Stimulated activated CD4-positive, alpha-beta T cell treated with anti-CD3 and anti-CD28 coated beads, Interleukin-1b, Interleukin-23, amount 100 ng/mL, for 48 hours (primary cell): Measurements from ENCODE around the gene CACNG4.

Source experiments
- DNase-seq: peaks from one replicate; pipeline ENCODE4 v3.0.0-alpha.2; 2020

The CACNG4 gene

DNA sequence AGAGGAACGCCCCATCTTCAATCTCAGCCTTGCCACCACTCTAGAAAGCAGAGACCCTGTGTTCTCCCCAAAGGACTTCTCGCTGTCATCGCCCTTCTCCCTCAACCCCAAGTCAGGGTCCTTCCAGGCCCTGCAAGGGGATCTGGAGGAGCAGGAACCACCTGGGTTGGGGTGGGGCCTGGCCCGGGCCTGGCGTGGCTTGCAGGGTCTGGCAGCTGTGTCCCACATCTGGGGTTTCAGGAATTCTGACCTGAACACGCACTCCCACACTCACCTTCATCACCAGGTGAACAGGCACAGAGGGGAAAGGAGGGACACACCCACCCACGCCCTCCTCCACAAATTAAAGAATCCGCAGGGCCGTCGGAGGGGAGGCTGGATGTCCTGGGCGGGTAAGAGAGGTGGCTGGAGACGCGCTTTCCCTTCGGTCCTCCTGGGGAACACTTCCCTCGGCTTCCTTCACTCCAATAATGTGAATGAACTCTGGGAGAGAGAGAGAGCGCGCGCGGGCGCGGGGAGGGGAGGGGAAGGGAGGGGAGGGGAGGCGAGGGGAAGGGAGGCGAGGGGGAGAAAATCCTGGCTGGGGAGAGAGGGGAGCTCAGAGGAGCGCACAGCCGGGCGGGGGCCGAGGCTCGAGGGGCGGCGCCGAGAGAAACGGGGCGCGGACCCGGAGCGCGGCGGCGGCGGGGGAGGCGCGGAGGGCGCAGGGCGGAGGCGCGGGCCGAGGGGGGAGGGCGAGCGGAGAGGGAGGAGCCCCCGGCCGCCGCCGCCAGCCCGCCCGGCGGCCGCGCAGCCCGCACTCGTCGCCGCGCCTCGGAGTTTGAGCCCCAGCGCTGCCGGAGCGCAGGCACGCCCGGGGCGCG is at the start of gene CACNG4:
Gene CACNG4, plus strand, starts transcription at position 799 of the 863 bp plus-strand sequence. CDS start 205 bp downstream, outside the sequence.
- DNase-seq, result no peak

DNA sequence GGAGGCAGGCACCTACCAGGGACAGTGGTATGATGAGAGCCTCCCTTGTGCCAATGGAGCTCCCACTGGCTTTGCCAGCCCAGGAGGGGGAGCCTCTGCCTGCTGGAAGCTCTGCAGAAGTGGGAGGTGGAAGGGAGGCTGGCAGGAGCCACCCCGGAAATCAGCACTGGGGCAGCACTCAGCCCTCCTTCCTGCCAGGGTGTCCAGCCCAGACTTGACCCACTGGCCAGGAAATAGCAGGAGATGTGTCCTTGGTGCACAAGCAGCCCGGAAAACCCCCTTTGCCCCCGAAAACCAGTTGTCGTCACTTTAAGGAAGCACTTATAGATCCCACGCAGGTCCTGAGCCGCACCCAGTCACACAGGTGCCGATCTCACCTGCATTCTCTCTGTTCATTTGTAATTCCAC is 49.3 kb upstream of the CACNG4 start:
- DNase-seq, result no peak

DNA sequence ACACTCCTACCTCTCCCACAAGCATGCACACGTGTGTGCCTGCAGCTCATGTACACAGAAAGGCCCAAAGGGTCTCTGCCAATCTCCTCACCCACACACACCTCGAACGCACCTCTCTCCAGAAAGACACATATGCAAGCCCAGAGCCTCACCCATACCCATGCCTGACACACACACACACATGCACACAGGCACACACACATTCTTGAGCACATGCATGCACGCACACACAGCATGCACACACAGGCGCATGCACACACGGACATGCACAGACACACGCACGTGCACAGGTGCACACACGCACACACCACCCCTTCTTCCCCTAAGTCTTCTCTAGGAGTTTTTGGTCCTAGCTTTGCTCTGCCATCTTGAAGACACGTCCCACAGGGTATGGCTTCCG is 48.7 kb upstream of the CACNG4 start:
- DNase-seq, result no peak

DNA sequence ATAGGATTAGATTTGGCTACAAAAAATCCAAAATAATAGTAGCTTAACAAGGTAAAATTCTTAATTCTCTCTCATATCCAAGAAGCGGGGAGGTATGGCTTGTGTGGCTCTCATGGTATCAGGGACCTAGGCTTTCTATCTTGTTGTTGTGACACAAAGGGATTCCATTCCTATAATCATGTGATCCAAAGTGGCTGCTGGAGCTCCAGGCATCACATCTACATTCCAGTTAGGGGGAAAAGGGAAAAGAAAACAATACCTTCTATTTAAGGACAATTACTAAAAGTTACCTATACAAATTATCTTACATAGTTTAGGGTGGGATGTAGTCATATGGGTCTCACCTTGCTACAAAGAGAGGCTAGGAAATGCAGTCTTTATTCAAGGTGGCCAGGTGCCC is 47.6 kb upstream of the CACNG4 start:
- no peak for DNase-seq

DNA sequence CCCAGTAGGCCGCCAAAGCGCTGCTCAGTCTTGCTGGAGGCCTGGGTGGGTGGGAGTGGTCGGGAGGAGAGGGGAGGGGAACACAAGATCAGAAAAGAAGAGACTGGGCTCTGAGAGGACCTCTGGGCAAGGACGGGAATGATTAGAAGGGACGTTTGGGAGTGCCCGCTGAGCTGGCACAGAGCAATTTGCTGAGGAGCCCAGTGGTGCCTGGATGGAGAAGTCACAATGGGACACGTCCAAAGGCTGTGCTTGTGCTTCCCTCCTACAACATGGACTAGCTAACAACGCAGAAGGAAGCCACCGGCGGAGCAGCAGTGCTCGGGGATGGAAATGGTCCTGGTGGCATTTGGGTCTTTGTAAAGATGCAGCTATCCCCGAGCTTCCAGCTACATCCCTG is 45.6 kb upstream of the CACNG4 start:
- DNase-seq, result no peak

DNA sequence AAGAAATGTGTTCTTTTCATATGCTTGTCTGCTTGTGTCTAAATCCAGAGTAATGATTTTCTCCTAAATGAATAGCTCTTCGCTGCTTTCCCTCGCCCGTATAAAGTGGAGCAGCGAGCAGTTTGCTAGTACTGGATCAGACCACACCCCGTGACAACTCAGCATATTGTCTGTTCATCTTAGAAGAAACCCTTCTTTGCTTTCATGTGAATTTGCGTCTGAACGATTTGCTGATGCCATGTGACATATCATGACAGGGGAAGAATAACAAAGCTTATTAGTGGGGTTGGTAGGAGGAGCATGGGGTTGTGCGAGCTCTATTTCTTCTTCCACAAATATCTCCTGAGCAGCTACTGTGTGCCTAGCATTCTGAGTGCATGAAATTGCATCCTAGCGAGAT is 44.1 kb upstream of the CACNG4 start:
- DNase-seq, result no peak

DNA sequence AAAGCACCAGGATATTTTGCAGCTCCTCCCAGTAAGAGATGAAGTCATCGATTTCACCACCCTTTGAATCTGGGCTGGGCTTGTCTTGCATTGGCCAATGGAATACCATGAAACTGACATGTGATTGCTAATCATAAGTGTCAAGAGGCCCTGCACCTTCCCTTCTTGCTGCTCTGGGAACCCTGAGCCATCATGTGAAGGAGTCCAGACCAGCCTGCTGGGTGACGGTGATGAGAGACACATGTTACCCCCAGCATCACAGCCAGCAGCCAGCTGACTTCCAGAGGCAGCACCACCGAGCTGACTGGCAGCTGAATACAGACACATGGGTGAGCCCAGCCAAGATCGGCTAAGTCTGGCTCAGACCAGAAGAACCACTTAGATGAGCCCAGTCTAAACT is 43.6 kb upstream of the CACNG4 start:
- DNase-seq, result no peak

DNA sequence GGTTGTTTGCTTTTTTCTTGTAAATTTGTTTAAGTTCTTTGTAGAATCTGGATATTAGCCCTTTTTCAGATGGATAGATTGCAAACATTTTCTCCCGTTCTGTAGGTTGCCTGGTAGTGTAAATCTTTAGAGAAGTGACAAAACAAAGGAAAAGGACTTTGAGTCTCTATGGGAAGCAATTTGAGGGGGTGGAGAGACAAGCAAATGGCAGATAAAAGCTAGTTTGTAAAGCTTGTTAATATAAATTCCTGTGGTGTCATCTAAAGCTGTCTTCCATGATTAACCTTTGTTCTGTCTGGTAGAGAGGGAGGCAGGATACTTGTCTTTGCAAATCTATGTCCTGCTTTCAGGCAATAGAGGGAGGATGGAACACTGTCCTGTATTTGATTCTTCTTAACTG is 40.6 kb upstream of the CACNG4 start:
- DNase-seq, result no peak

DNA sequence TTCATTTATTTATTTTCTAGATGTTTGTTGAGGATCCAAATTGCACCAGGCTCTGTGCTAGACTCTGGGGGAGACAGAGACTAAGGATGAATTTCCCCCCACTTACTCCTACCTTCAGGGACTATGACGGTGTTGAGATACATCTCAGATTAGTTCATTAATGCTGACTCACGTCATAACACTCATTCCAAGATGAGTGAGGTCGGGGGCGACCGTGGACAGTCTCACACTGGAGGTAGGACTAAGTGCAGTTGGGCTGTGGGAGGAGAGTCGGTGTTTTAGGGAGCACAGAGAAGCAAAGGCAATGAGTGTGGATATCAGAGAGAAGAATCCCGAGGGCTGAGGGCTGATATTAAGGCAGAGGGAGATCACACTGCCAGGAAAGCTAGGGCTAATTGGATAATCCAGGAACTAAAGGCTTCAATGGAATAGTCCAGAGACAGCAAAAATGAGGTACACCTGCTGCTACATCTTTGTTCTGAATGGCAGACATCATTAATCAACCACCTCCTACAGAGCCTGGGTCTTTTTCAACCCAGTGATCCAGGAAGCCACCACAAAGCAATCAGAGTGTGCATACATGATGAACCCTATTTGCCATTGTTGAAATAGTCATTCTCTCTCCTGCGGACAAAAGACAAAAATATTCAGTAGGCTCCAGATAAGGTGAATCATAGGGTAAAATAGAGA is 38.6 kb upstream of the CACNG4 start:
- no peak for DNase-seq

DNA sequence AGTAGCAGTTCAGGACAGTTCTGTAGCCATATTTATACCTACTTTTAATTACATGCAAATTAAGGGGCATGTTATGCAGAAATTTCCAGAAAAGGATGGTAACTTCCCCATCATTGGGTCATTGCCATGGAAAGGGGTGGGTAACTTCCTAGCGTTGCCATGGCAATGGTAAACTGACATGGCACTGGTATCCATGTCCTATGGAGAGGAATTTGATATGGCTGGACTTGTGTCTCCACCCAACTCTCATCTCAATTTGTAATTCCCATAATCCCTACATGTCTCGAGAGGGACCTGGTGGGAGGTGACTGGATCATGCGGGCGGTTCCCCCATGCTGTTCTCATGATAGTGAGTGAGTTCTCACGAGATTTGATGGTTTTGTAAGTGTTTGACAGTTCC is 35.6 kb upstream of the CACNG4 start:
- DNase-seq, result no peak

DNA sequence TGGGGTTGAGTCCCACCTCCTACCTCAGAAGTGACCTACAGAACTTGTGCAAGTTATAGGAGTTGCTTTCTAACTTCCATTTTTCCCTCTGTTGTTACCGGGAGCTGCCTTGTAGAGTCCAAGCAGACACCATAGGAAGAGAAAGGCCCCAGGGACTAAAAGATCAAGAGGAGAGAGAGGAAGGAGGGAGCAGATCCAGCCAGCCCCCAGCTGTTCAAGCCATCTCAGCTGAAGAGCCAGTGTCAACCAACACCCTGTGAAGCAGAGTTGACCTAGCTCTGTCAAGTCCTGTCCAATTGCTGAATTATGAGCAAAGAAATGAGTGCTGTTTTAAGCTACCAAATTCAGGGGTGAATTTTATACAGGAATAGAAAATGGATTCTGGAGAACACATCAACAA is 34.9 kb upstream of the CACNG4 start:
- DNase-seq, result no peak

DNA sequence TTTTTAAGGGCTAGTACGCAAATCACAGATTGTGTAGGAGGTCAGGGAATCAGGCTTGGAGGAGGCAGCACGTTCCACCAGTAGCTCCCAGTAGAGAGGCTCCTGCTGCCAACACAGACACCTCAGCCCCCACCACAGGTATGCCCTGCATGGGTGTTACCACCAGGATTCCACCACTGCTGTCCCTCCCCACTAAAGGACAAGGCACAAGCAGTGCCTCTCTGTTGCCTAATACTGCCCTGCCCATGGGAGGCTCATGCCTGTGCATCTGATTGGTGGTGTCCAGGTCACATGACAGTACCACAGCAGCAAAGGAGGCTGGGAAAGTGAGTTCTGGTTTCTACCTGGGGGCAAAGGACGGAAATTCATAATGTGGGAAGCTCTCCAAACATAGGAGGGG is 33.6 kb upstream of the CACNG4 start:
- no peak for DNase-seq

DNA sequence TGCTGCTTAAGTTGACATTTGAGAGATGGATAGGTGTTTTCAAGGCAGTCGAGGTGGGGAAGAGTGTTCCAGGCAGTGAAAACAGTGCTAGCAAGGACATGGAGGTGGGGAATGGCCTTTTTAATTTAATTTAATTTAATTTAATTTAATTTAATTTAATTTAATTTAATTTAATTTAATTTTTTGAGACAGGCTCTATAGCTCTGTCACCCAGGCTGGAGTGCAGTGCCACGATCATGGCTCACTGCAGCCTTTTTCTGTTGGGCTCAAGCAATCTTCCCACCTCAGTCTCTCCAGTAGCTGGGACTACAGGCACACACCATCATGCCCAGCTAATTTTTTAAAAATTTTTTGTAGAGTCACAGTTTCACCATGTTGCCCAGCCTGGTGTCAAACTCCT is 32.2 kb upstream of the CACNG4 start:
- no peak for DNase-seq

DNA sequence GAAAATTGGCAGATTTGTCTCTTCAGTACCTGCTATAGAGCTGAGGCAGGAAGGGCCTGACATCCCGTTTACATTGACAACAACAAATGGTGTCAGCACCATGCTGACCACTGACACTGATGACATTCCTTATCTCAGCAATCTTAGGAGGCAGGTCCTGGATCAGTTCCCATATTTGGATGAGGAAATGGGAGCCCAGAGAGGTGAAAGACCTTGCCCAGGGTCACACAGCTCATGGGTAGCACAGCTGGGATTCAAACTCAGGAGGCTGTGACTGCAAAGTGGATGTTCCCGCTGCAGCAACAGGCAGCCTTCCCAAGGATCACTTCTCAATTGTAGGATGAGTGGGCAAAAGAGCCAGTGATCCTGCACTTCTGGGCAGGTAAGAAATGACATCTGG is 30.5 kb upstream of the CACNG4 start:
- no peak for DNase-seq

DNA sequence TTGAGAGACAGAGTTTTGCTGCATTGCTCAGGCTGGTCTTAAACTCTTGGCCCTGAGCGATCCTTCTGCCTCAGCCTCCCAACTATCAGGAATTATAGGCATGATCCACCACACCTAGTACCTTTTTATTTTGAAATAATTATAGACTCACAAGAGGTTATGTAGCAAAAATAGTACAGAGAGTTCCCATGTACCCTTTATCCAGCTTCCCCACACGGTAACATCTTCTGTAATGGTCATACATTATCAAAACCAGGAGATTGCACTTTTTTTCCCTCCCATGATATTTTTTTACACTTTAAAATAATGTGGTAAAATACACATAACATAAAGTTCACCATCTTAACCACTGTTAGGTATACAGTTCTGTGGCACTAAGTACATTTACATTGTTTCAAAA is 28.8 kb upstream of the CACNG4 start:
- DNase-seq, result no peak

DNA sequence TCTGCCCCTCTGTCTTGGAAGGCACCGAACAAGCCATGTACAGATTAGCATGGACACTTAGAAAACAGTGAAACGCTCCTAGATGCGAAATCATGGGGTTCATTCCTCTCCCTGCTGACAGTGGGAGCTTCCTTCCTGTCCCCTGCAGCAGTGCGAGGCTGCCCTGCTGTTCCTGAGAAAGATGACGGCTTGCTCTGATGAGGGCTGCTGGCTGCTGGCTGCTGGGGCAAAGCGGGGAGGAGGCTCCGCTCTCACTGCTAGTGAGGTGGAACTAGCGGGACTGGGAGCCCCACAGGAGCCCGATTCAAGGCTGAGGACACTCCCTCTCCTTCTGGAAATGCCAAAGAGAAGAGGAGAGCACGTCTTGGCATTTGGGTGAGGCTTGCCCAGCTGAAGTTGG is 25.9 kb upstream of the CACNG4 start:
- DNase-seq, result no peak

DNA sequence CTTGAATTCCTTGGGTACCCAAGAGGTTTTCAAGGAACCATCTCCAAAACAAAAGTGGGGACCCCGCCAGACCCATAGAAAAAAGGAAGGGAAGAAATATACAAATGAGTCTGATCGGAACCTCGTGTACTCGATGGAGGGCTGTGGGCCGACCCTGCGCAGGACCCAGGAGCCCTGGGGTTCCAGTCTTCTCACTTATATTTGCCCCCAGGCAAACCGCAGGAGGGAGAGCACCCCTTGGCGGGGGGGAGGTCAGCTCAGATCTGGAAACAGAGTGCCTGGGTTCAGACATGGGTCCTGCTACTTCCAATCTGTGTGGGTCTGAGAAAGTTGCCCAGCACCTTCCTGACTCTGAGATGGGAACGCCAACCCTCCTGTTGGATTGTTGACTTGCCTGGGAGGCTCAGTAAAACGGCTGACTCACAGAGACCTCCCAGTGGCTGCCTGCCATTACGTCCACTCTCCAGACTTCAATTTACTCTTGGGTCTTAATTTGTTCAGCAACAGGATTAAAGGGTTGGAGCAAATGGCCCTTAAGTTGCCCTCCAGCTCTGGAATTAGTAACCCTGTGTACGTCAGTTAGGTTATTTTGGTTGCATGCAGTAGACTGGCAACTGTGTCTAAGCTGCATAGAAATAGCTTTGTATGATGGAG is 24.9 kb upstream of the CACNG4 start:
- DNase-seq, result no peak

DNA sequence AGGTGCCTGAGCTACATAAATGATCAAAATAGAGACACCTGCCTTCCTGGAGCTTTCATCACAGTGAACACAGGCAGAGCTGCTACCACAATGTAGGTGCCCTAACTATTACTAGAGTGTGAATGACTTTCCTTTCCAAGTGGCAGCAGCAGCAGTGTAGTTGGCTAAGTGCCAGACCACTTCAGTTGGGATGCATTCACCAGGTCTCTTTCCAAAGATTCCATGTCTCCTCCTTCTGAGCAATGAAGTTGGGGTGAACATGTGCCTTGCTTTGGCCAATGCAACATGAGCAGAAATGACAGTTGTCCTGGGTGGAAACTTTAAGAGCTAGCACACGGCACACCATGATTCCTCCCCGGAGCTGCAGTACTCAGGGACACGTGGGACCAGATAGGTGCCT is 23.3 kb upstream of the CACNG4 start:
- no peak for DNase-seq

DNA sequence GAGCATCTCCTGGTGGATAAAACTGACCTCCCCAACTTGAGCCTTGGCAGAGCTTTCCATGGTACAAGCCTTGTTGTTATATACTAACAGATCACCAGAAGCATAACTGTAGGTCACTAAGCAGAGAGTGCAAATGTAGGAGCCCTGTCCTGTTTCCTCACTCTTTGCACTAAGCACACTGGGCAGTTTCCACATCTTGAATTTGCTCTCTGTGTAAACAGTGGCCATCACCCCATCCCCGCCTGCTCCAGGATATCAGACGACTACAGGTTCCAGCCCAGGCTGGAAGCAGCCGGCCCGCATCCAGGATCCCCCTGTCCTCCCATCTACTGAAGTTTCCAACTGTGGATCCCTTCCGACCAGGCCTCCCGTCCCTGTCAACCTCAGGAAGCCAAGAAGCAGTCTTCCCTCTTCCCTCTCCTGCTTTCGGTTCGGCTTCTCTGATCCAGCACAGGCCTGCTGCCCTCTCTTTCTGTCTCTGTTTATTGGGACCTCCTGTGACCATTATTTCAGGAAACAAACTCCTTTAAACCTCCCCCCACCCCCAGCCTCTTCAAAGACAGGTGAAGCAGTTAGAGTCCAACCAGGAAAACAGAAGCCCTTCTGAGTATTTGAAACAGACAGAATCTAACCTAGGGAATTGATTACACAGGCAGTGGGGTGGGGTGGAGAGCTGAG is 22.6 kb upstream of the CACNG4 start:
- no peak for DNase-seq

DNA sequence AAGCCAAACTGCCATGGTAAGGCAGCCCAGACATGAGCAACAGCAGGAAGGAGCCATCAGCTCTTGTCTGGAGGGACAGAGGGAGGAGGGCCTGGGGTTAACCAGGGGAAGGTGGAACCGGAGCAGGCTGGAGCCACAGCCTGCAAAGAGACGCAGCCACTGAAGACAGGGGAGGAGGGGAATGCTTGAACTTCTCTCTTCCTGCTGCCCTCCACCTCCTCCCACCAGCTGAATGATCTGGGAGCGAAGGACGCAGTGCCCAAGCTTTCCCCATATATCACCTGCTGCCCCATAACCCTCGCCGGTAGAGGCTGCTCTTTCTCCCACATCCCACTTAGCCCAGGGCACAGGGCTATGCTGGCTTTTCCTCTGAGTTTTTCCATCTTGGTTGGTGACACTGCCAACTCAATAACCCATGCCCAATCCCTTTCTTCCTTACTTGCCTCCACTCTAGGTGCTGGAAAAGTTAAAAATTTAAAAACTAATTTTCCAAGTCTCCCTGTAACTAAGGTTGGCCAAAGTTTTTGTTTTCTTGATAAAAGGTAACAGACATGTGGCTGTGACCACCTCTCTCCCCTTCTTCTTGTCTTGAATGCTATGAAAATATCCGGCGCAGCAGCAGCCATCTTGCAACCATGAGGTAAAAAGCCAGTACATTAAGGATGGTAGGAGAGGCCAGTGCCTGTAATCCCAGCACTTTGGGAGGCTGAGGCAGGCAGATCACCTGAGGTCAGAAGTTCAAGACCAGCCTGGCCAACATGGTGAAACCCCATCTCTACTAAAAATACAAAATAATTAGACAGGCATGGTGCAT is 21.8 kb upstream of the CACNG4 start:
- no peak for DNase-seq

DNA sequence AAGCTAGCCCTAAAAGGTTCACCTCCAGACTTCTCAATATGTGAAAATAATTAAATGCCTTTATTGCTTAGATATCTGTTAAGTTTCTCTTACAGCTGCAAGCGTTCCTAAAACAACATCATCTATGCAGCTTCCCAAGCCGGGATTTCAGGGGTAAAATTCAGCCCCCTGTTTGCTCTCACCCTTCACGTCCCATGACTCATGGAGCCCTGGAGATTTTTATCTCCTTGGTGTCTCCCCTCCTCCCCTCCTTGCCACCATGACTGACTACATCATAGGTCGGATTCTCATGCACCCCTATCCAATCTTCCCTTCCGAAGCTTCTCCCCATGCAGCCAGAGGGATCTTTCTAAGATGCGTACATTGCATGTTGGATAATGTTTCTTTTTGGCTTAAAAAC is 21.0 kb upstream of the CACNG4 start:
- DNase-seq, result no peak

DNA sequence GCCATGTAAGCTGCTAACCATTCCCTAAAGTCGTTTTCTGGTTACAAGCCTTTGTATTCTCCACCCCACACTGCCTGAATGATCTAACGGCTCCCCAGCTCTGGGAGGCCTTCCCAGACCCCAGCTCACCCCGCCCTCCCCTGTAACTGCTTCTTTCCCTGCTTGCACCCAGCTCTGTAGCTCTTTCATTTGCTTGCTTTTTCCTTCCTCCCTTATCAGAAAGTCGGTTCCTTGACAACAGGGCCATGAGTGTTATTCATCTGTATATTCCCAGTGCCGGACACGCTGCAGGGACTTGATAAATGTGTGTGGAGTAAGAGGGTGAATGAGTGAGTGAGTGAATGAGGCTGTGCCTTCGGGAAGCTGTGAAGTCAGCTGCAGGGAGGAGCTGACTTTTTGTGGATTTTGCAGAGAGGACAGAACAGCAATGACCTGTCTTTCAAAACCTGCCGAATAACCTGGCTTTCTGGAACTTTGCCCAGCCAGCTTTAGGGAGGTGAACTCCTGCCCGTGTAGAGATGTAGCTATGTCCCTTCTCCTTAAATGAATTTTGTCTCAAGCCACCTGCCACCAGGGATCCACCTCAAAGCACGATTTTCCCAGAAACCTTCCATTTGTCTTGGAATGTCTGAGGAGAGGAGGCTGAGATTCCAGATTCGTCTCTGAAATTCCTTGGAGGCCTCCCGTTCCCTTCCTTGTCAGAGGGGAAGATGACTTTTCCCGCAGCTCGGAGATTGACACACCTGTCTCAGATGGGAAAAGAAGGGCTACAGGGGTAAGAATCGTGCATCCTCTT is 20.0 kb upstream of the CACNG4 start:
- no peak for DNase-seq
